IMR-90 (cell line): ENCODE data around the gene ZDHHC7. TPM values are rescaled to one million over a fixed set of nuclear protein-coding genes. Genes with fewer than 3 reads are reported as not detected.

Experiments used
- ATAC-seq: fragments of 200-7000 bp; cut with Tn5 transposase; 2 replicates; pipeline ENCODE4 v1.9.1; 2020; ENCODE audit warnings: low read depth, mild to moderate bottlenecking, moderate library complexity
- Bru-seq: library from RNA; stranded (reverse); fragments of 400-500 nt; gene quantifications from one replicate; lab custom pipeline; 2021; lab: Mats Ljungman, UMichigan
- BruChase-seq, 2 experiments: library from RNA; stranded (reverse); fragments of 400-500 nt; gene quantifications; one replicate each; lab custom pipeline; 2021; lab: Mats Ljungman, UMichigan
- BruUV-seq: library from RNA; stranded (reverse); fragments of 400-500 nt; replicated peaks from 2 replicates; lab custom pipeline; 2021; lab: Mats Ljungman, UMichigan
- CTCF ChIA-PET: fragments of 300-600 bp; formaldehyde crosslinking; extraction: SDS; loops from one replicate; lab custom pipeline; 2021; ENCODE audit warnings: antibody characterized with exemption; lab: Yijun Ruan, JAX
- POLR2A ChIA-PET: fragments of 300-600 bp; sonication (Branson Sonifier 250); formaldehyde crosslinking; loops from one replicate; lab custom pipeline; 2022; ENCODE audit warnings: antibody characterized with exemption; ENCODE audit not compliant: unreplicated experiment; lab: Charles Lee
- DNase-seq: peaks from one replicate; pipeline ENCODE4 v3.0.0; 2013
- H2AFZ ChIP-seq: replicated peaks from 2 replicates; pipeline ENCODE3; 2013; ENCODE audit warnings: low read length, mild to moderate bottlenecking; ENCODE audit not compliant: poor library complexity
- H2AK5ac ChIP-seq: 2 replicates; pipeline ENCODE4 v1.6.1; 2013; ENCODE audit warnings: low read depth, low read length, inconsistent platforms
- H2AK9ac ChIP-seq: replicated peaks from 2 replicates; pipeline ENCODE3; 2013; ENCODE audit warnings: mild to moderate bottlenecking, low read depth, low read length, moderate library complexity; ENCODE audit not compliant: poor library complexity
- H2BK120ac ChIP-seq: 2 replicates; pipeline ENCODE4 v1.6.1; 2013; ENCODE audit warnings: low read depth, low read length, inconsistent platforms
- H2BK15ac ChIP-seq: 3 replicates; pipeline ENCODE4 v1.6.1; 2013; ENCODE audit warnings: low read depth, low read length, inconsistent platforms
- H2BK20ac ChIP-seq: 2 replicates; pipeline ENCODE4 v1.6.1; 2013; ENCODE audit warnings: low read depth, mild to moderate bottlenecking, inconsistent platforms, low read length, moderate library complexity
- H2BK5ac ChIP-seq: 2 replicates; pipeline ENCODE4 v1.6.1; 2013; ENCODE audit warnings: mild to moderate bottlenecking, low read depth, low read length, inconsistent platforms; ENCODE audit not compliant: poor library complexity, severe bottlenecking
- H3K14ac ChIP-seq: replicated peaks from 2 replicates; pipeline ENCODE4 v1.6.1; 2013; ENCODE audit warnings: low read depth, low read length, inconsistent platforms
- H3K18ac ChIP-seq: 2 replicates; pipeline ENCODE4 v1.6.1; 2013; ENCODE audit warnings: low read depth, low read length, control low read depth
- H3K23ac ChIP-seq: 2 replicates; pipeline ENCODE4 v1.6.1; 2013; ENCODE audit warnings: low read depth, low read length, inconsistent platforms
- H3K27ac ChIP-seq: 2 replicates; pipeline ENCODE4 v1.5.1; 2013; ENCODE audit warnings: mild to moderate bottlenecking, control low read depth, low read length; ENCODE audit not compliant: insufficient read depth
- H3K27me3 ChIP-seq: 2 replicates; pipeline ENCODE4 v1.6.1; 2013; ENCODE audit warnings: low read length; ENCODE audit not compliant: control insufficient read depth, insufficient read depth
- H3K36me3 ChIP-seq: 2 replicates; pipeline ENCODE4 v1.6.1; 2013; ENCODE audit warnings: low read length, mixed read lengths; ENCODE audit not compliant: control insufficient read depth, insufficient read depth
- H3K4ac ChIP-seq: 2 replicates; pipeline ENCODE4 v1.6.1; 2013; ENCODE audit warnings: low read depth, low read length, inconsistent platforms
- H3K4me1 ChIP-seq: 2 replicates; pipeline ENCODE4 v1.6.1; 2013; ENCODE audit warnings: low read length, mixed read lengths; ENCODE audit not compliant: control insufficient read depth, insufficient read depth
- H3K4me2 ChIP-seq: 2 replicates; pipeline ENCODE4 v1.6.1; 2013; ENCODE audit warnings: low read depth, mild to moderate bottlenecking, control low read depth, low read length, moderate library complexity
- H3K4me3 ChIP-seq: 2 replicates; pipeline ENCODE4 v1.5.1; 2013; ENCODE audit warnings: low read depth, mild to moderate bottlenecking, control low read depth, low read length, moderate library complexity; ENCODE audit not compliant: insufficient read depth
- H3K56ac ChIP-seq: 2 replicates; pipeline ENCODE4 v1.6.1; 2013; ENCODE audit warnings: low read length, inconsistent platforms; ENCODE audit not compliant: insufficient read depth; ENCODE audit errors: extremely low read depth
- H3K79me1 ChIP-seq, 2 experiments: 2 replicates each; pipeline ENCODE4 v1.6.1; 2013; ENCODE audit warnings: low read length in 2 of 2, inconsistent platforms in 1 of 2, low read depth in 1 of 2
- H3K9ac ChIP-seq: 2 replicates; pipeline ENCODE4 v1.6.1; 2013; ENCODE audit warnings: low read depth, low read length, control low read depth
- H3K9me1 ChIP-seq: 2 replicates; pipeline ENCODE4 v1.6.1; 2013; ENCODE audit warnings: low read length, inconsistent platforms; ENCODE audit not compliant: insufficient read depth
- H3K9me3 ChIP-seq: 2 replicates; pipeline ENCODE4 v1.6.1; 2013; ENCODE audit warnings: low read length; ENCODE audit not compliant: control insufficient read depth, insufficient read depth
- H4K20me1 ChIP-seq: 2 replicates; pipeline ENCODE4 v1.6.1; 2013; ENCODE audit warnings: low read length, inconsistent platforms; ENCODE audit not compliant: insufficient read depth
- H4K5ac ChIP-seq: 2 replicates; pipeline ENCODE4 v1.6.1; 2013; ENCODE audit warnings: mild to moderate bottlenecking, low read depth, low read length, control low read depth
- H4K8ac ChIP-seq, 2 experiments: 2 replicates each; pipeline ENCODE4 v1.6.1; 2013; ENCODE audit warnings: low read depth in 2 of 2, low read length in 2 of 2, control low read depth in 1 of 2, inconsistent platforms in 1 of 2
- H4K91ac ChIP-seq: 2 replicates; pipeline ENCODE4 v1.6.1; 2013; ENCODE audit warnings: low read depth, low read length, inconsistent platforms; ENCODE audit not compliant: insufficient read depth
- BHLHE40 ChIP-seq: fragments of 150-350 bp; IDR thresholded peaks from 2 replicates; pipeline ENCODE4 v1.6.1; 2016; ENCODE audit warnings: mild to moderate bottlenecking, low read depth, low read length
- CHD1 ChIP-seq: IDR thresholded peaks from 2 replicates; pipeline ENCODE4 v1.6.1; 2012; ENCODE audit warnings: low read depth, low read length, improper control_type of control experiment
- CTCF ChIP-seq: conservative IDR thresholded peaks from 2 replicates; pipeline ENCODE4 v1.5.1; 2012; ENCODE audit warnings: mild to moderate bottlenecking, low read depth, low read length, improper control_type of control experiment
- FOS ChIP-seq: fragments of 150-350 bp; IDR thresholded peaks from 2 replicates; pipeline ENCODE4 v1.6.1; 2016; ENCODE audit warnings: low read depth, low read length
- MAFK ChIP-seq: IDR thresholded peaks from 2 replicates; pipeline ENCODE4 v1.6.1; 2012; ENCODE audit warnings: low read depth, low read length, improper control_type of control experiment
- MAZ ChIP-seq: IDR thresholded peaks from 2 replicates; pipeline ENCODE4 v1.6.1; 2012; ENCODE audit warnings: low read depth, mild to moderate bottlenecking, low read length, improper control_type of control experiment, moderate library complexity, borderline replicate concordance
- MXI1 ChIP-seq: IDR thresholded peaks from 2 replicates; pipeline ENCODE4 v1.6.1; 2012; ENCODE audit warnings: low read depth, mild to moderate bottlenecking, low read length, moderate library complexity, borderline replicate concordance
- NFE2L2 ChIP-seq: fragments of 150-350 bp; IDR thresholded peaks from 2 replicates; pipeline ENCODE4 v1.6.1; 2016; ENCODE audit warnings: low read depth, mild to moderate bottlenecking, low read length
- POLR2A ChIP-seq: IDR thresholded peaks from 2 replicates; pipeline ENCODE4 v1.6.1; 2012; ENCODE audit warnings: mild to moderate bottlenecking, low read depth, low read length
- RAD21 ChIP-seq: IDR thresholded peaks from 2 replicates; pipeline ENCODE4 v1.6.1; 2012; ENCODE audit warnings: low read length, improper control_type of control experiment
- RFX5 ChIP-seq: IDR thresholded peaks from 2 replicates; pipeline ENCODE4 v1.8.0; 2012; ENCODE audit warnings: low read depth, mild to moderate bottlenecking, low read length, moderate library complexity
- USF2 ChIP-seq: fragments of 150-350 bp; IDR thresholded peaks from 2 replicates; pipeline ENCODE4 v1.6.1; 2017; ENCODE audit warnings: mild to moderate bottlenecking, antibody characterized with exemption, low read length, low read depth
- WGBS, 2 experiments: methylation state at CpG; one replicate each; pipeline versions ENCODE4 v1.1.5 to v1.1.7; 2013; ENCODE audit warnings: missing lambda C conversion rate in 2 of 2; ENCODE audit not compliant: insufficient read length in 1 of 2; ENCODE audit errors: extremely low coverage in 2 of 2; 5-methylcytosine and 5-hydroxymethylcytosine counted together
- dilution Hi-C: fragments of 300-500 bp; cut with HindIII; formaldehyde crosslinking; loops from one replicate; pipeline ENCODE4 v1.14.3; 2018; ENCODE audit warnings: low sequenced_read_pairs; ENCODE audit not compliant: unreplicated experiment
- in situ Hi-C: fragments of 300-500 bp; cut with MboI; formaldehyde crosslinking; loops from 3 replicates; pipeline ENCODE4 v1.14.3; 2019; ENCODE audit warnings: low sequenced_read_pairs, inconsistent platforms, mixed read lengths
- intact Hi-C: fragments of 100-400 bp; cut with micrococcal nuclease; formaldehyde crosslinking; loops from 2 replicates; pipeline ENCODE4 v1.10.0; 2022
- long read RNA-seq: library from polyadenylated mRNA; unstranded; transcript quantifications from one replicate; pipeline ENCODE4 v2.0.0, GENCODE V29; 2021; ENCODE audit not compliant: unreplicated experiment
- polyA plus RNA-seq, 3 experiments: library from polyadenylated mRNA; depleted of rRNA; stranded (reverse); fragments of >200 nt; gene quantifications; 2 replicates each; pipeline ENCODE4 v1.2.3, GENCODE V29; 2012; ENCODE audit warnings: low replicate concordance in 1 of 3
- total RNA-seq: library from RNA; depleted of rRNA; stranded (reverse); fragments of >200 nt; gene quantifications from 2 replicates; pipeline ENCODE4 v1.2.3, GENCODE V29; 2012; rRNA removed

ZDHHC7 gene
- total RNA-seq, result 80.1 and 81.1 TPM in 2 replicates
- 97.1 and 104 TPM in 2 replicates for polyA plus RNA-seq (2012; rRNA removed)
- 86.7 and 88.8 TPM in 2 replicates for polyA plus RNA-seq (2012; cell fraction: cytosol; rRNA removed)
- 63.2 and 114 TPM in 2 replicates for polyA plus RNA-seq (2012; cell fraction: nucleus; rRNA removed; ENCODE audit: low replicate concordance)
- Bru-seq, nascent RNA, result percentile 93 among the genes with signal in this experiment
- BruChase-seq, experiment 1, labeled RNA remaining after a 6-hour chase, result percentile 96 among the genes with signal in this experiment
- percentile 93 among the genes with signal in this experiment for BruChase-seq, experiment 2, labeled RNA remaining after a 2-hour chase
- long read RNA-seq, transcript ZDHHC7-203 (9 exons, 1,488 nt), result minor isoform, 21 of 162 reads
- long read RNA-seq, transcript ZDHHC7-205 (5 exons, 582 nt), result minor isoform, 19 of 162 reads
- long read RNA-seq, transcript ZDHHC7-201 (8 exons, 3,442 nt), result major isoform, 63 of 162 reads
- long read RNA-seq, partial matches to known transcripts, result 18 of 162 reads
- long read RNA-seq, other reads (novel, unspliced or antisense), result 39 of 162 reads

- Histone ChIP-seq H3K4ac (peak within 1 kb of the TSS; percentile 89), H3K4me3 (peak within 1 kb of the TSS; percentile 69), H2AK9ac (peak within 1 kb of the TSS; percentile 99), H3K56ac (peak within 1 kb of the TSS; percentile 85), H4K5ac (peak within 1 kb of the TSS; percentile 89), H3K18ac (peak within 1 kb of the TSS; percentile 70), H2BK5ac (peak within 1 kb of the TSS; percentile 89), H2AFZ (peak within 1 kb of the TSS; percentile 84), H3K36me3 (no peaks in the 10 kb centered on the region), H2BK20ac (0 out of 2 replicates have a peak within 1 kb of the TSS, but pooled peaks have one; percentile 8), H3K9ac (peak within 1 kb of the TSS; percentile 94), H3K23ac (peak within 1 kb of the TSS; percentile 91), H3K4me2 (peak within 1 kb of the TSS; percentile 99), H3K79me1 (peaks cover 4 to 33% of the 10 kb centered on the region in 2 experiments; a peak in 3 of 4 replicates), H3K27ac (peak within 1 kb of the TSS; percentile 91), H3K9me3 (no peaks in the 10 kb centered on the region), H4K8ac (peak within 1 kb of the TSS; percentile 92 to 96), H3K9me1 (peaks cover 8% of the 10 kb centered on the region; the same call in 1 of the 2 replicates), H3K14ac (peak within 1 kb of the TSS; percentile 94), H3K27me3 (no peaks in the 10 kb centered on the region), H3K4me1 (peaks cover 6% of the 10 kb centered on the region), H2BK120ac (peak within 1 kb of the TSS; percentile 47; the same call in 1 of the 2 replicates), H2BK15ac (peak within 1 kb of the TSS; percentile 72; the same call in 1 of the 3 replicates), H4K20me1 (peaks cover 5% of the 10 kb centered on the region; the same call in 1 of the 2 replicates), H4K91ac (peak within 1 kb of the TSS; percentile 86), H2AK5ac (peak within 1 kb of the TSS; percentile 54)
- in situ Hi-C loops, result no loop called here
- dilution Hi-C loops, result no loop called here
- TSS peak; percentile 42 for BruUV-seq
- CTCF ChIA-PET, result interaction anchor here (0.9 to 1.1 kb wide), 2 partner anchors 40 to 41 kb away, joined by 3 read pairs; no protein-coding TSS in a partner anchor
- peak; percentile 84 for DNase-seq
- ATAC-seq, result peak; percentile 91
- 1% methylated on average over 49 of the region's 86 CpGs; no CpG with 5 or more reads in 1 of the 2 experiments for WGBS, 2 experiments
- POLR2A ChIA-PET, result interaction anchor here (0.6 to 0.9 kb wide), 2 partner anchors 16 to 42 kb away, joined by 3 to 6 read pairs; no protein-coding TSS in a partner anchor
- intact Hi-C loops, result no loop called here
- TF ChIP-seq CTCF (peak; percentile 13; the same call in 1 of the 2 replicates), POLR2A (peak; percentile 89), BHLHE40 (no peak), MAFK (no peak), MAZ (peak; percentile 50; the same call in 1 of the 2 replicates), FOS (no peak), RAD21 (no peak), USF2 (no peak), NFE2L2 (no peak), RFX5 (no peak), MXI1 (no peak; the same call in 1 of the 2 replicates), CHD1 (peak; percentile 8; the same call in 1 of the 2 replicates)
Observed at GRCh38 chr16:85010931-85011845, at the start of gene ZDHHC7. TSS of gene ZDHHC7 (minus strand) at chr16:85011535. CDS start at chr16:84990618, 20,917 bp downstream.
